WI38 (cell line): Measurements from ENCODE around the gene CHID1.
A peak's percentile ranks its signal among the peaks of the same experiment; 100 is the strongest.

ENCODE experiments used
- H3K4me3 ChIP-seq: 2 replicates; pipeline ENCODE4 v1.5.1; 2011; ENCODE audit warnings: low read depth, mild to moderate bottlenecking, control low read depth, low read length
- TF ChIP-seq, protein P1 (sequence below): IDR thresholded peaks from 2 replicates; pipeline ENCODE4 v1.5.1; 2012; ENCODE audit warnings: low read depth, mild to moderate bottlenecking, control low read depth, low read length

Gene CHID1

DNA sequence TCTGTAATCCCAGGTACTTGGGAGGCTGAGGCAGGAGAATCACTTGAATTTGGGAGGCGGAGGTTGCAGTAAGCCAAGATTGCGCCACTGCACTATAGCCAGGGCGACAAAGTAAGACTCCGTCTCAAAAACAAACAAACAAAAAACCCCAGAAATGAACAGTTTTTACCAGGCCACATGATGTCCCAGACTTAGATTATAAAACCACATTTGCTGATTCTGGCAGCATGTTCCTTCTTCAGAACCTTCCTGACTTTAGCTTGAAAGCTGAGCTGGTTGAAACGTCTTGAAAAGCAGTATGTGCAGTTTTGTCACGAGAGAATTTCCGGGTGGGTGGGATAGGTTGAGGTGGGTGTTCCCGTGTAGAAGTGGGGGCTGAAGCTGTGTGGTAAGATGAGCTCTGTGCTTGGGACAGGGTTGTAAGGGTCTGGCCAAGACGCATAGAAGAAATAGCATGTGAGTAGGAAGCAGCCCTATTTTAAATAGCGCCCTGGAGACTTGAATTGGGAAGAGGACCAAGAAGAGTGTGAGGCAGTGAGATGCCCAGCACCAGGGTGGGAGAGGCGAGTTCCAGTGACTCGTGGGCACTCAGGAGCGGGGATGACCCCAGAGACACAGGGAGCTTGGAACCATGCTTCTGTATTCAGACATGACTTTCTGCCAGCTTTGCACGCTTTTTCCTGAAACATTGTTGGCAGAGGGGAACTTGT is 22.7 kb upstream of the CHID1 start:
- H3K4me3 ChIP-seq = no peak overlapping the region
- TF ChIP-seq, protein P1, sequence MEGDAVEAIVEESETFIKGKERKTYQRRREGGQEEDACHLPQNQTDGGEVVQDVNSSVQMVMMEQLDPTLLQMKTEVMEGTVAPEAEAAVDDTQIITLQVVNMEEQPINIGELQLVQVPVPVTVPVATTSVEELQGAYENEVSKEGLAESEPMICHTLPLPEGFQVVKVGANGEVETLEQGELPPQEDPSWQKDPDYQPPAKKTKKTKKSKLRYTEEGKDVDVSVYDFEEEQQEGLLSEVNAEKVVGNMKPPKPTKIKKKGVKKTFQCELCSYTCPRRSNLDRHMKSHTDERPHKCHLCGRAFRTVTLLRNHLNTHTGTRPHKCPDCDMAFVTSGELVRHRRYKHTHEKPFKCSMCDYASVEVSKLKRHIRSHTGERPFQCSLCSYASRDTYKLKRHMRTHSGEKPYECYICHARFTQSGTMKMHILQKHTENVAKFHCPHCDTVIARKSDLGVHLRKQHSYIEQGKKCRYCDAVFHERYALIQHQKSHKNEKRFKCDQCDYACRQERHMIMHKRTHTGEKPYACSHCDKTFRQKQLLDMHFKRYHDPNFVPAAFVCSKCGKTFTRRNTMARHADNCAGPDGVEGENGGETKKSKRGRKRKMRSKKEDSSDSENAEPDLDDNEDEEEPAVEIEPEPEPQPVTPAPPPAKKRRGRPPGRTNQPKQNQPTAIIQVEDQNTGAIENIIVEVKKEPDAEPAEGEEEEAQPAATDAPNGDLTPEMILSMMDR = no peak

DNA sequence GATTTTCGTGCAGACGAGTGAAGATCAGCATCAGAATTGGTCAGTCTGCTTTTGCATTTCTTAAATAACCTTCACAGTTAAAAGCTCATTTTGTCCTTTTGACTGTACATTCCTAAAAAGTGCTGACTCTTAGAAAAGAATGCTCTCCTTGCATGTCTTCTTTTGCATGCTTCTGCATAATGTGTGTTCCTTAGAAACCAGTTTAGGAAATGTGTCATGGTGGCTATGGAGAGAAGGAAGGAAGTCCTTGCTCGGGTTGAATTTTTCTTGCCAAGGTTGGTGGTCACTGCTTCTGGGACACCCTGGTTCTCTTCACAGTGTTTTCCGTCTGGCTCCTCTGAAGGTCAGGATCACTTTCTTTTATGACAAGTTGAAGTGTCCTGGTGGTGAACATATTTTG is 21.8 kb upstream of the CHID1 start:
- TF ChIP-seq, protein P1 = no peak
- H3K4me3 ChIP-seq = no peak overlapping the region

DNA sequence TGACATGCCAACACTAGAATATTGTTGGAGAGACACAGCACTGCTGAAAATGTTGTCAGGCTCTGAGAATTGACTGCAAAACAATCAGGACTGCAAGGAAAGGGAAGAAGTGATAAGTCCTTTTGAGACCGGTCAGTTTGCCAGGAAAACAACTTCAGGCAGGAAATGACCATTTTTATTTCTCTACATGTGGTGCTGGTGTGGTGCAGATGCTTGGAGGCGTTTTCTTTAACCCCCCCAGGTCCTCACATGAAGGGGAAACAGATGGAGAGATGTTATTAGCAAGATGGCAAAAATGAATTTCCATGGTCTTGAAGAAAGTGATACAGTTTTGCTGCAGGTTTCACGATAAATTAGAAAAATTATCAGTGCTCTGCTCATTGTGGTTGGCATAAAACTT is 20.8 kb upstream of the CHID1 start:
- no peak overlapping the region for H3K4me3 ChIP-seq
- TF ChIP-seq, protein P1 = no peak

DNA sequence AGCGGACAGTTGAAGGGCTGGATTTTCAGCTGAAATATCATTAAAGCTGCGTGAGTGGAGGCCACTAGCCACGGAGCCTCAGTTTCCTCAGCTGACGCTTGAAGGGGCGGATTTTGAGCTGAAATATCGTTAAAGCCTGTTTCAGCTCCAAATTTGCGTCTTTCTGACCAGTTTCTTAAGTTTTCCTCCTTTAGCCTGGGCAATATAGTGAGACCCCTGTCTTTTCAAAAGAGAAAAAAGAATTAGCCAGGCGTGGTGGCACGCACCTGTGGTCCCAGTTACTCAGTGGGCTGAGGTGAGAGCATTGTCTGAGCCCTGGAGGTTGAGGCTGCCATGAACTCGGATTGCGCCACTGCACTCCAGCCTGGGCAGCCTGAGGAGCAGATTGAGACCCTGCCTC is 18.8 kb upstream of the CHID1 start:
- H3K4me3 ChIP-seq = no peak overlapping the region
- TF ChIP-seq, protein P1 = no peak

DNA sequence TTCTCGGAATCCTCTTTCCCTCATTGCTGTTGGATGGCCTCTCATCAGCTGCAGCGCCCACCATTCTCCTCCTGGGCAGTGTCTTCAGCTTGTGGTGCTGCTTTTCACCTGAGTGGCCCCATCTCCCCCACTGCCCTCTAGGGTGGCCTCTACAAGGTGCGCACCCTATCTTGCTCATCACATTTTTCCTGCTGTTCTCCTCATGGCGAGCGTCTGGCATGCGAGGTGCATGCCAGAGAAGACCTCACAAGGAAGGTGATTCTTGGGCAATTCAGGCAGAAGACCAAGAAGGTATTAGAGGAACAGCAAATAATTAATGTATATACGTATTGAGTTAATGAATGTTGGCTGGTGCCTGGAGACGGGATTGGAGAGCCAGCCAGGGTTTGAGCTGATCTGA is 18.2 kb upstream of the CHID1 start:
- H3K4me3 ChIP-seq = no peak overlapping the region
- TF ChIP-seq, protein P1 = no peak

DNA sequence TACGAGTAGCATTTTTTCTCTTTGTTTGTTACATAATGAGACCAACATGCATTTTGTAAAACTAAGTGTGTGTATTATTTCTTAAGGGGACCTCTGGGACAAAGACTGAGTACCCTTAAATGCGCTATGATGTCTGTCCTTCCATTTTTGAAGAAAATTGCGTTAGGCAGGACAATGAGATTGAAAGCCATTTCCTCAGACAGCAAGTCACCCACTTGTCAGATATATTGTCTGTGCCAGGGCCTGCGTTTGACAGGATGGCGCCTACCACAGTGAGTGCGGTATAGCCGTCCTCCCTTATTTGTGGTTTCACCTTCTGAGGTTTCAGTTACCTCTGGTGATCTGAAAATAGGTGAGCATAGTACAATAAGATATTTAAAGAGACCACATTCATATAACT is 17.3 kb upstream of the CHID1 start:
- TF ChIP-seq, protein P1 = no peak
- H3K4me3 ChIP-seq = no peak overlapping the region

DNA sequence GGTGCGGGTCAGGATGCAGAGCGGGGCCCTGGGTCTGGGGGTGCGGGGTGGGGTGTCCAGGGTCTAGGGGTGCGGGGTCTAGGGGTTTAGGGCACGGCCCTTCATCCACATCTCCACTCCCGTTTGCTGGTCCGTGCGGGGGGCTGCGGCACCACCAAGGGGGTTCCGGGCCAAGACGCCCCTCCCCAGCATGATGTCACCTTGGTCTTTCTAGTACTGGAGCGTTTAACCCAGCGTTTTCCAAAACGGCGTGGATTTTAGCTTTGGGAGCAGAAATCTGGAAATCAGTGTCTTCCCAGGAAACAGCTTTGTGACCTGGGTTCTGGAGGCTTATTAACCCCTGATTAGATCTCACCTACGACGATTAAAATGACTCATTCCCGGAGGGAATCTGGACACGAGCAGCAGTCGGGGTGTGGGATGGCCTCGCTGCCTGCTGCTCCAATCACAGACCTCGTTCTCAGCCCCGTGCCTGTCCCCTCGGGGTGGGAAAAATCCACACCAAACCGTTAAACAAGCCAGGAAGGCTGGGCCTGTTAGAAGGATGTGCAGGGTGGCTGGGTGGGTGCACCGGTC is 15.8 kb upstream of the CHID1 start:
- TF ChIP-seq, protein P1 = no peak

More for the DNA sequence above, 15.8 kb upstream of the CHID1 start:
- peak overlapping the region; percentile 68 for H3K4me3 ChIP-seq
